IMR-90 (cell line): ENCODE measurements around the gene RHOBTB3. TPM values are rescaled to one million over a fixed set of nuclear protein-coding genes. Genes with fewer than 3 reads are reported as not detected.

Experiments
- ATAC-seq: fragments of 200-7000 bp; cut with Tn5 transposase; 2 replicates; pipeline ENCODE4 v1.9.1; 2020; ENCODE audit warnings: low read depth, mild to moderate bottlenecking, moderate library complexity
- BruUV-seq: library from RNA; stranded (reverse); fragments of 400-500 nt; replicated peaks from 2 replicates; lab custom pipeline; 2021; lab: Mats Ljungman, UMichigan
- CTCF ChIA-PET: fragments of 300-600 bp; formaldehyde crosslinking; extraction: SDS; loops from one replicate; lab custom pipeline; 2021; ENCODE audit warnings: antibody characterized with exemption; lab: Yijun Ruan, JAX
- POLR2A ChIA-PET: fragments of 300-600 bp; sonication (Branson Sonifier 250); formaldehyde crosslinking; loops from one replicate; lab custom pipeline; 2022; ENCODE audit warnings: antibody characterized with exemption; ENCODE audit not compliant: unreplicated experiment; lab: Charles Lee
- DNase-seq: peaks from one replicate; pipeline ENCODE4 v3.0.0; 2013
- H2AFZ ChIP-seq: replicated peaks from 2 replicates; pipeline ENCODE3; 2013; ENCODE audit warnings: low read length, mild to moderate bottlenecking; ENCODE audit not compliant: poor library complexity
- H2AK5ac ChIP-seq: 2 replicates; pipeline ENCODE4 v1.6.1; 2013; ENCODE audit warnings: low read depth, low read length, inconsistent platforms
- H2AK9ac ChIP-seq: replicated peaks from 2 replicates; pipeline ENCODE3; 2013; ENCODE audit warnings: mild to moderate bottlenecking, low read depth, low read length, moderate library complexity; ENCODE audit not compliant: poor library complexity
- H2BK120ac ChIP-seq: 2 replicates; pipeline ENCODE4 v1.6.1; 2013; ENCODE audit warnings: low read depth, low read length, inconsistent platforms
- H2BK15ac ChIP-seq: 3 replicates; pipeline ENCODE4 v1.6.1; 2013; ENCODE audit warnings: low read depth, low read length, inconsistent platforms
- H2BK20ac ChIP-seq: 2 replicates; pipeline ENCODE4 v1.6.1; 2013; ENCODE audit warnings: low read depth, mild to moderate bottlenecking, inconsistent platforms, low read length, moderate library complexity
- H2BK5ac ChIP-seq: 2 replicates; pipeline ENCODE4 v1.6.1; 2013; ENCODE audit warnings: mild to moderate bottlenecking, low read depth, low read length, inconsistent platforms; ENCODE audit not compliant: poor library complexity, severe bottlenecking
- H3K14ac ChIP-seq: replicated peaks from 2 replicates; pipeline ENCODE4 v1.6.1; 2013; ENCODE audit warnings: low read depth, low read length, inconsistent platforms
- H3K18ac ChIP-seq: 2 replicates; pipeline ENCODE4 v1.6.1; 2013; ENCODE audit warnings: low read depth, low read length, control low read depth
- H3K23ac ChIP-seq: 2 replicates; pipeline ENCODE4 v1.6.1; 2013; ENCODE audit warnings: low read depth, low read length, inconsistent platforms
- H3K27ac ChIP-seq: 2 replicates; pipeline ENCODE4 v1.5.1; 2013; ENCODE audit warnings: mild to moderate bottlenecking, control low read depth, low read length; ENCODE audit not compliant: insufficient read depth
- H3K27me3 ChIP-seq: 2 replicates; pipeline ENCODE4 v1.6.1; 2013; ENCODE audit warnings: low read length; ENCODE audit not compliant: control insufficient read depth, insufficient read depth
- H3K36me3 ChIP-seq: 2 replicates; pipeline ENCODE4 v1.6.1; 2013; ENCODE audit warnings: low read length, mixed read lengths; ENCODE audit not compliant: control insufficient read depth, insufficient read depth
- H3K4ac ChIP-seq: 2 replicates; pipeline ENCODE4 v1.6.1; 2013; ENCODE audit warnings: low read depth, low read length, inconsistent platforms
- H3K4me1 ChIP-seq: 2 replicates; pipeline ENCODE4 v1.6.1; 2013; ENCODE audit warnings: low read length, mixed read lengths; ENCODE audit not compliant: control insufficient read depth, insufficient read depth
- H3K4me2 ChIP-seq: 2 replicates; pipeline ENCODE4 v1.6.1; 2013; ENCODE audit warnings: low read depth, mild to moderate bottlenecking, control low read depth, low read length, moderate library complexity
- H3K4me3 ChIP-seq: 2 replicates; pipeline ENCODE4 v1.5.1; 2013; ENCODE audit warnings: low read depth, mild to moderate bottlenecking, control low read depth, low read length, moderate library complexity; ENCODE audit not compliant: insufficient read depth
- H3K56ac ChIP-seq: 2 replicates; pipeline ENCODE4 v1.6.1; 2013; ENCODE audit warnings: low read length, inconsistent platforms; ENCODE audit not compliant: insufficient read depth; ENCODE audit errors: extremely low read depth
- H3K79me1 ChIP-seq, 2 experiments: 2 replicates each; pipeline ENCODE4 v1.6.1; 2013; ENCODE audit warnings: low read length in 2 of 2, inconsistent platforms in 1 of 2, low read depth in 1 of 2
- H3K9ac ChIP-seq: 2 replicates; pipeline ENCODE4 v1.6.1; 2013; ENCODE audit warnings: low read depth, low read length, control low read depth
- H3K9me1 ChIP-seq: 2 replicates; pipeline ENCODE4 v1.6.1; 2013; ENCODE audit warnings: low read length, inconsistent platforms; ENCODE audit not compliant: insufficient read depth
- H3K9me3 ChIP-seq: 2 replicates; pipeline ENCODE4 v1.6.1; 2013; ENCODE audit warnings: low read length; ENCODE audit not compliant: control insufficient read depth, insufficient read depth
- H4K20me1 ChIP-seq: 2 replicates; pipeline ENCODE4 v1.6.1; 2013; ENCODE audit warnings: low read length, inconsistent platforms; ENCODE audit not compliant: insufficient read depth
- H4K5ac ChIP-seq: 2 replicates; pipeline ENCODE4 v1.6.1; 2013; ENCODE audit warnings: mild to moderate bottlenecking, low read depth, low read length, control low read depth
- H4K8ac ChIP-seq, 2 experiments: 2 replicates each; pipeline ENCODE4 v1.6.1; 2013; ENCODE audit warnings: low read depth in 2 of 2, low read length in 2 of 2, control low read depth in 1 of 2, inconsistent platforms in 1 of 2
- H4K91ac ChIP-seq: 2 replicates; pipeline ENCODE4 v1.6.1; 2013; ENCODE audit warnings: low read depth, low read length, inconsistent platforms; ENCODE audit not compliant: insufficient read depth
- BHLHE40 ChIP-seq: fragments of 150-350 bp; IDR thresholded peaks from 2 replicates; pipeline ENCODE4 v1.6.1; 2016; ENCODE audit warnings: mild to moderate bottlenecking, low read depth, low read length
- CHD1 ChIP-seq: IDR thresholded peaks from 2 replicates; pipeline ENCODE4 v1.6.1; 2012; ENCODE audit warnings: low read depth, low read length, improper control_type of control experiment
- MAFK ChIP-seq: IDR thresholded peaks from 2 replicates; pipeline ENCODE4 v1.6.1; 2012; ENCODE audit warnings: low read depth, low read length, improper control_type of control experiment
- RCOR1 ChIP-seq: IDR thresholded peaks from 2 replicates; pipeline ENCODE4 v1.6.1; 2012; ENCODE audit warnings: mild to moderate bottlenecking, low read length, improper control_type of control experiment; ENCODE audit not compliant: insufficient replicate concordance
- WGBS, 2 experiments: methylation state at CpG; one replicate each; pipeline versions ENCODE4 v1.1.5 to v1.1.7; 2013; ENCODE audit warnings: missing lambda C conversion rate in 2 of 2; ENCODE audit not compliant: insufficient read length in 1 of 2; ENCODE audit errors: extremely low coverage in 2 of 2; 5-methylcytosine and 5-hydroxymethylcytosine counted together
- dilution Hi-C: fragments of 300-500 bp; cut with HindIII; formaldehyde crosslinking; loops from one replicate; pipeline ENCODE4 v1.14.3; 2018; ENCODE audit warnings: low sequenced_read_pairs; ENCODE audit not compliant: unreplicated experiment
- in situ Hi-C: fragments of 300-500 bp; cut with MboI; formaldehyde crosslinking; loops from 3 replicates; pipeline ENCODE4 v1.14.3; 2019; ENCODE audit warnings: low sequenced_read_pairs, inconsistent platforms, mixed read lengths
- intact Hi-C: fragments of 100-400 bp; cut with micrococcal nuclease; formaldehyde crosslinking; loops from 2 replicates; pipeline ENCODE4 v1.10.0; 2022
- polyA plus RNA-seq, 3 experiments: library from polyadenylated mRNA; depleted of rRNA; stranded (reverse); fragments of >200 nt; gene quantifications; 2 replicates each; pipeline ENCODE4 v1.2.3, GENCODE V29; 2012; ENCODE audit warnings: low replicate concordance in 1 of 3
- total RNA-seq: library from RNA; depleted of rRNA; stranded (reverse); fragments of >200 nt; gene quantifications from 2 replicates; pipeline ENCODE4 v1.2.3, GENCODE V29; 2012
- TF ChIP-seq, protein P1 (sequence below): fragments of 150-350 bp; IDR thresholded peaks from 2 replicates; pipeline ENCODE4 v1.6.1; 2017; ENCODE audit warnings: mild to moderate bottlenecking, antibody characterized with exemption, low read length, low read depth

RHOBTB3 gene
- total and polyA plus RNA-seq, 2 of the 4 experiments (the other 2 are of a cell fraction) = 117 to 447 TPM

DNA sequence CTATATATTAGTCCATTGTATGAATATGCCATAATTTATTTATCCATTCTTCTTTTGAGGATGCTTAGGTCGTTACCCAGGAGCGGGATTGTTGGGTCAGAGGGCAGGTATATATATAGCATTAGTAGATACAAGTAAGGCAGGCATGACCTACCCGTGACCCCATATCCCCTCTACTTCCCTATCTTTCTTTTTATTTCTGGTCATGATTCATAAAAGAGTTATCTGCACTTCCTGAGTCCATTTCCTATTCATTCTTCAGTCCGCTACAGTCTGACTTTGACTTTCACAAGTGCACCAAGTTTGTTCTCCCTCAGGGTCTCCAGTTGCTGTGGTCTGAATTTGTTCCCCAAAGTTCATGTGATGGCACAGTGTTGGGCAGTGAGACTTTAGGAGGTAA is 6.9 kb downstream of the RHOBTB3 start:
- in situ Hi-C loops (no loop called here), dilution Hi-C loops (no loop called here), intact Hi-C loops (loop anchor here (10.0 kb wide), 1 partner anchor 183 kb away; the partner anchor contains the start of genes ARSK and SKIC3)
- H3K4me1 ChIP-seq = peaks cover 5% of the 10 kb centered on the region
- no peak overlapping the region for H3K18ac ChIP-seq
- no peak overlapping the region for H3K56ac ChIP-seq
- H4K8ac ChIP-seq = no peak overlapping the region
- H4K20me1 ChIP-seq = peaks cover 27% of the 10 kb centered on the region
- ATAC-seq (no peak), DNase-seq (no peak)
- CTCF ChIA-PET = no interaction called here
- H2AFZ ChIP-seq = no peak overlapping the region
- H3K36me3 ChIP-seq = peaks cover 34% of the 10 kb centered on the region
- H4K5ac ChIP-seq = no peak overlapping the region
- no peak overlapping the region for H3K27ac ChIP-seq
- no peak overlapping the region for H2BK5ac ChIP-seq
- H3K9me1 ChIP-seq = peaks cover 18% of the 10 kb centered on the region
- POLR2A ChIA-PET = interaction anchor here (0.6 kb wide), 1 partner anchor 92 kb away, joined by 4 read pairs; no protein-coding TSS in a partner anchor
- WGBS, 2 experiments = 100% methylated on average over 1 of the region's 4 CpGs; no CpG with 5 or more reads in 1 of the 2 experiments
- H2BK120ac ChIP-seq = no peak overlapping the region
- no peak overlapping the region for H3K14ac ChIP-seq
- H2AK5ac ChIP-seq = no peak overlapping the region
- H3K4me2 ChIP-seq = no peak overlapping the region
- H3K4ac ChIP-seq = no peak overlapping the region
- H3K23ac ChIP-seq = no peak overlapping the region
- no peak overlapping the region for H2BK15ac ChIP-seq
- no peak overlapping the region for H3K4me3 ChIP-seq
- no peak overlapping the region for H3K9ac ChIP-seq
- H4K91ac ChIP-seq = no peak overlapping the region
- no peaks in the 10 kb centered on the region for H3K27me3 ChIP-seq
- H3K9me3 ChIP-seq = no peaks in the 10 kb centered on the region
- no TSS peak for BruUV-seq
- H3K79me1 ChIP-seq = peaks cover 24 to 70% of the 10 kb centered on the region in 2 experiments
- TF ChIP-seq CHD1 = no peak
- TF ChIP-seq MAFK = no peak
- no peak for TF ChIP-seq BHLHE40
- no peak for TF ChIP-seq RCOR1
- TF ChIP-seq, protein P1, sequence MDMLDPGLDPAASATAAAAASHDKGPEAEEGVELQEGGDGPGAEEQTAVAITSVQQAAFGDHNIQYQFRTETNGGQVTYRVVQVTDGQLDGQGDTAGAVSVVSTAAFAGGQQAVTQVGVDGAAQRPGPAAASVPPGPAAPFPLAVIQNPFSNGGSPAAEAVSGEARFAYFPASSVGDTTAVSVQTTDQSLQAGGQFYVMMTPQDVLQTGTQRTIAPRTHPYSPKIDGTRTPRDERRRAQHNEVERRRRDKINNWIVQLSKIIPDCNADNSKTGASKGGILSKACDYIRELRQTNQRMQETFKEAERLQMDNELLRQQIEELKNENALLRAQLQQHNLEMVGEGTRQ = no peak
- no peak overlapping the region for H2BK20ac ChIP-seq
- H2AK9ac ChIP-seq = no peak overlapping the region
